HepG2 (cell line): Measurements from ENCODE around the gene DOCK4. TPM values are rescaled to one million over a fixed set of nuclear protein-coding genes. Genes with fewer than 3 reads are reported as not detected.

Experiments
- ATAC-seq: fragments of 200-7000 bp; cut with Tn5 transposase; 3 replicates; pipeline ENCODE4 v1.9.1; 2020; ENCODE audit warnings: mild to moderate bottlenecking, moderate library complexity
- BruUV-seq: library from RNA; stranded (reverse); fragments of 400-500 nt; replicated peaks from 2 replicates; lab custom pipeline; 2021; lab: Mats Ljungman, UMichigan
- CTCF ChIA-PET: fragments of 300-600 bp; formaldehyde crosslinking; extraction: SDS; loops from one replicate; lab custom pipeline; 2021; ENCODE audit warnings: low total read pairs, inconsistent platforms, low intra/inter-chr PET ratio; lab: Yijun Ruan, JAX
- POLR2A ChIA-PET: fragments of 350-600 bp; sonication (Branson Sonifier 250); formaldehyde crosslinking; loops from one replicate; lab custom pipeline; 2020; ENCODE audit warnings: antibody characterized with exemption, inconsistent platforms; lab: Yijun Ruan, JAX
- DNase-seq: peaks from one replicate; pipeline ENCODE4 v3.0.0-alpha.2; 2015; ENCODE audit warnings: low spot score
- FAIRE-seq: peaks from 3 replicates; lab custom pipeline; 2011; peaks lifted over from hg19 to GRCh38; lab: Jason Lieb, UNC
- H2AFZ ChIP-seq: one replicate; pipeline ENCODE4 v1.6.1; 2011; ENCODE audit warnings: low read length, inconsistent platforms
- H3K27ac ChIP-seq: fragments of 300-600 bp; 3 replicates; pipeline ENCODE4 v1.8.0; 2011; ENCODE audit warnings: mixed run types, mild to moderate bottlenecking, mixed read lengths, low read length, inconsistent platforms; ENCODE audit not compliant: insufficient read depth; ENCODE audit errors: extremely low read length
- H3K27me3 ChIP-seq, 2 experiments: fragments of 200-600 bp in 1 of 2; 2 replicates in 1 of 2; 3 replicates in 1 of 2; pipeline versions ENCODE4 v1.6.0 to v1.8.0; 2011; ENCODE audit warnings: low read length in 2 of 2, mild to moderate bottlenecking in 2 of 2, moderate library complexity in 2 of 2, inconsistent platforms in 1 of 2; ENCODE audit not compliant: insufficient read depth in 2 of 2, control insufficient read depth in 1 of 2
- H3K36me3 ChIP-seq, 2 experiments: fragments of 200-600 bp in 1 of 2; replicated peaks in 1 of 2; 2 replicates in 1 of 2; 3 replicates in 1 of 2; pipeline versions ENCODE4 v1.5.1 to v1.8.0; 2011; ENCODE audit warnings: low read length in 2 of 2, inconsistent platforms in 1 of 2; ENCODE audit not compliant: insufficient read depth in 2 of 2, control insufficient read depth in 1 of 2
- H3K4me1 ChIP-seq: 2 replicates; pipeline ENCODE4 v1.5.1; 2012; ENCODE audit warnings: low read length, inconsistent platforms; ENCODE audit not compliant: insufficient read depth
- H3K4me2 ChIP-seq: 2 replicates; pipeline ENCODE4 v1.6.0; 2011; ENCODE audit warnings: low read depth, low read length, inconsistent platforms
- H3K4me3 ChIP-seq, 3 experiments: fragments of 200-600 bp in 1 of 3; sonication (generic), shearing (Covaris generic) in 1 of 3; replicated peaks in 1 of 3; 2 replicates each; pipeline ENCODE4 v1.5.1; 2011 to 2016; ENCODE audit warnings: low read length in 3 of 3, inconsistent platforms in 2 of 3, low read depth in 2 of 3, mild to moderate bottlenecking in 2 of 3, control low read depth in 1 of 3, mixed read lengths in 1 of 3; ENCODE audit not compliant: insufficient read depth in 1 of 3
- H3K79me2 ChIP-seq: one replicate; pipeline ENCODE4 v1.6.1; 2011; ENCODE audit warnings: low read length, inconsistent platforms; ENCODE audit not compliant: insufficient read depth
- H3K9ac ChIP-seq: 2 replicates; pipeline ENCODE4 v1.6.0; 2011; ENCODE audit warnings: mild to moderate bottlenecking, low read depth, low read length, inconsistent platforms; ENCODE audit not compliant: insufficient read depth
- H3K9me3 ChIP-seq: 2 replicates; pipeline ENCODE4 v1.5.1; 2012; ENCODE audit warnings: mild to moderate bottlenecking, low read length
- H4K20me1 ChIP-seq: 2 replicates; pipeline ENCODE4 v1.6.0; 2011; ENCODE audit warnings: inconsistent platforms, mild to moderate bottlenecking, low read length, moderate library complexity; ENCODE audit not compliant: insufficient read depth
- CHCHD3 ChIP-seq: sonication (generic); formaldehyde crosslinking; IDR thresholded peaks from 2 replicates; pipeline ENCODE4 v1.8.0; 2022; ENCODE audit warnings: mild to moderate bottlenecking, missing genetic modification reagents, moderate library complexity
- HNRNPL ChIP-seq: fragments of 200-400 bp; formaldehyde crosslinking; IDR thresholded peaks from 2 replicates; pipeline ENCODE4 v1.6.1; 2017; ENCODE audit warnings: mild to moderate bottlenecking, low read depth, low read length
- ISX ChIP-seq: sonication (generic); formaldehyde crosslinking; conservative IDR thresholded peaks from 2 replicates; pipeline ENCODE4 v1.5.0; 2020; ENCODE audit warnings: missing genetic modification reagents
- MATR3 ChIP-seq: sonication (generic); formaldehyde crosslinking; IDR thresholded peaks from 2 replicates; pipeline ENCODE4 v1.4.0; 2020; ENCODE audit warnings: missing genetic modification reagents
- MEIS1 ChIP-seq: sonication (generic); formaldehyde crosslinking; IDR thresholded peaks from 2 replicates; pipeline ENCODE4 v1.9.0; 2021; ENCODE audit warnings: mild to moderate bottlenecking, missing genetic modification reagents, moderate library complexity, borderline replicate concordance
- NAIF1 ChIP-seq: sonication (generic); formaldehyde crosslinking; IDR thresholded peaks from 2 replicates; pipeline ENCODE4 v1.5.0; 2020; ENCODE audit warnings: mild to moderate bottlenecking, missing genetic modification reagents, borderline replicate concordance
- NCOR1 ChIP-seq: fragments of 200-600 bp; sonication (generic); IDR thresholded peaks from 2 replicates; pipeline ENCODE4 v1.7.0; 2017; ENCODE audit warnings: antibody characterized with exemption, low read length, borderline replicate concordance
- SP4 ChIP-seq: sonication (generic); formaldehyde crosslinking; IDR thresholded peaks from 2 replicates; pipeline ENCODE4 v1.8.1; 2023; ENCODE audit warnings: mild to moderate bottlenecking, missing genetic modification reagents
- STAG1 ChIP-seq: sonication (generic); formaldehyde crosslinking; IDR thresholded peaks from 2 replicates; pipeline ENCODE4 v1.4.0; 2020; ENCODE audit warnings: missing genetic modification reagents
- ZBTB20 ChIP-seq: sonication (generic); formaldehyde crosslinking; IDR thresholded peaks from 2 replicates; pipeline ENCODE4 v1.8.1; 2023; ENCODE audit warnings: missing genetic modification reagents, low read depth, mild to moderate bottlenecking, borderline replicate concordance
- ZBTB21 ChIP-seq: sonication (generic); formaldehyde crosslinking; IDR thresholded peaks from 2 replicates; pipeline ENCODE4 v1.4.0; 2020; ENCODE audit warnings: missing genetic modification reagents
- ZFX ChIP-seq: sonication (generic); formaldehyde crosslinking; IDR thresholded peaks from 2 replicates; pipeline ENCODE4 v1.4.0; 2020; ENCODE audit warnings: mild to moderate bottlenecking, low read depth, missing genetic modification reagents, moderate library complexity
- ZNF20 ChIP-seq: sonication (generic); formaldehyde crosslinking; IDR thresholded peaks from 2 replicates; pipeline ENCODE4 v1.4.0; 2020; ENCODE audit warnings: mild to moderate bottlenecking, moderate library complexity, missing genetic modification reagents
- ZNF296 ChIP-seq: sonication (generic); formaldehyde crosslinking; conservative IDR thresholded peaks from 2 replicates; pipeline ENCODE4 v1.5.0; 2020; ENCODE audit warnings: mild to moderate bottlenecking, missing genetic modification reagents
- ZNF468 ChIP-seq: sonication (generic); formaldehyde crosslinking; IDR thresholded peaks from 2 replicates; pipeline ENCODE4 v1.8.0; 2022; ENCODE audit warnings: mild to moderate bottlenecking, moderate library complexity, missing genetic modification reagents
- ZNF761 ChIP-seq: sonication (generic); formaldehyde crosslinking; conservative IDR thresholded peaks from 2 replicates; pipeline ENCODE4 v1.4.0; 2020; ENCODE audit warnings: mild to moderate bottlenecking, missing genetic modification reagents
- WGBS: methylation state at CpG from one replicate; pipeline ENCODE4 v1.1.6; 2017; ENCODE audit warnings: low lambda C conversion rate; 5-methylcytosine and 5-hydroxymethylcytosine counted together
- in situ Hi-C: cut with HindIII; loops from 2 replicates; pipeline ENCODE4 v1.10.0; 2017; ENCODE audit warnings: low pct_unique_long_range_greater_than_20kb; ENCODE audit not compliant: extremely low pct_ligation_motif_present
- intact Hi-C: fragments of 100-400 bp; cut with micrococcal nuclease; formaldehyde crosslinking; loops from one replicate; pipeline ENCODE4 v1.10.0; 2022; ENCODE audit not compliant: unreplicated experiment
- polyA plus RNA-seq, 8 experiments: library from polyadenylated mRNA; depleted of rRNA in 3 of 8; stranded (reverse) in 7 of 8; unstranded in 1 of 8; fragments of >200 nt; fragmentation: Illumina TruSeq in 4 of 8; extraction: Trizol in 4 of 8; gene quantifications; 2 replicates each; pipeline versions ENCODE4 v1.2.1 to v1.2.3, GENCODE V29; 2011 to 2016; ENCODE audit warnings: low read depth in 4 of 8, missing spikeins in 1 of 8, mixed read lengths in 1 of 8; ENCODE audit not compliant: insufficient read depth in 1 of 8
- total RNA-seq, 5 experiments: library from RNA; depleted of rRNA; stranded (reverse); fragments of >200 nt; fragmentation: Illumina TruSeq; extraction: Trizol; gene quantifications; 2 replicates each; pipeline ENCODE4 v1.2.3, GENCODE V29; 2016; ENCODE audit warnings: low read depth in 1 of 5
- TF ChIP-seq, protein P1 (sequence below): IDR thresholded peaks from 2 replicates; pipeline ENCODE4 v1.6.1; 2012; ENCODE audit warnings: low read depth, low read length, improper control_type of control experiment
- TF ChIP-seq, protein P2 (sequence below): sonication (generic); formaldehyde crosslinking; IDR thresholded peaks from 2 replicates; pipeline ENCODE4 v1.9.0; 2021; ENCODE audit warnings: mild to moderate bottlenecking, missing genetic modification reagents

Gene DOCK4
- total and polyA plus RNA-seq, 2 of the 13 experiments (the other 11 are each of a cell fraction or from before 2014, with no cell fraction given): 13.5 to 17.4 TPM

DNA sequence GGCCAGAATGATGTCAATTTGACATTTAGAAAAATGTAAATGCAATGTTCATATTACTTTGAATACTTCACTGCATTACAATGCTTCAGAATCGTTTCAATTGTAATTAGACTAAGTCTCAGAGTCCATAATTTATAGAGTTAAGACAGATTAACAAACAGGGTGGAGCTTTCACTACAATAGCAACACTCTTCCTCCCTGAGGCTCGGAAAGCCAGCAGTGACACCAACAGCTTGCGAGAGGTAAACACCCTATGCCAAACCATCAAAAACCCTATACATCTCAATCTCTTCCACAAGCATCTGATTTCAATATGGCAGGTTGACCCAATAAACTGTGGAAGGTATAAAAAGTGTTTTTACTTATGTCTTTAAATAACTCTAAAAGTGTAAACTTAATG, 72.2 kb downstream of the DOCK4 start (continued):
- TF ChIP-seq HNRNPL: no peak
- no peak for TF ChIP-seq ZFX (CRISPR knock-in tag)
- TF ChIP-seq, protein P1, sequence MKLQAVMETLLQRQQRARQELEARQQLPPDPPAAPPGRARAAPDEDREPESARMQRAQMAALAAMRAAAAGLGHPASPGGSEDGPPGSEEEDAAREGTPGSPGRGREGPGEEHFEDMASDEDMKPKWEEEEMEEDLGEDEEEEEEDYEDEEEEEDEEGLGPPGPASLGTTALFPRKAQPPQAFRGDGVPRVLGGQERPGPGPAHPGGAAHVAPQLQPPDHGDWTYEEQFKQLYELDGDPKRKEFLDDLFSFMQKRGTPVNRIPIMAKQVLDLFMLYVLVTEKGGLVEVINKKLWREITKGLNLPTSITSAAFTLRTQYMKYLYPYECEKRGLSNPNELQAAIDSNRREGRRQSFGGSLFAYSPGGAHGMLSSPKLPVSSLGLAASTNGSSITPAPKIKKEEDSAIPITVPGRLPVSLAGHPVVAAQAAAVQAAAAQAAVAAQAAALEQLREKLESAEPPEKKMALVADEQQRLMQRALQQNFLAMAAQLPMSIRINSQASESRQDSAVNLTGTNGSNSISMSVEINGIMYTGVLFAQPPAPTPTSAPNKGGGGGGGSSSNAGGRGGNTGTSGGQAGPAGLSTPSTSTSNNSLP: no peak

DNA sequence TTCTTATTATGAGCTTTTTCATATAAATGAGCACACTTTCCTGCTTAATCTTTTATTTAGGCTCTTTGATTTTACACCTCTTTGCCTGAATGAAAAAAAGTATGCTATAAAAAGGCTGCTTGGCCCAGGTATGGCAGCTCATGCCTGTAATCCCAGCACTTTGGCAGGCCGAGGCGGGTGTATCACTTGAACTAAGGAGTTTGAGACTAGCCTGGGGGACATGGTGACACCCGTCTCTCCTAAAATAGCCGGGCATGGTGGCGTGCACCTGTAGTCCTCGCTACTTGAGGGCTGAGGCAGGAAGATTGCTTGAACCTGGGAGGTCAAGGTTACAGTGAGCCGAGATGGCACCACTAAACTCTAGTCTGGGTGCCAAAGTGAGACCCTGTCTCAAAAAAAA, 72.9 kb downstream of the DOCK4 start:
- Histone ChIP-seq H3K9ac (no peak overlapping the region), H3K4me3 (no peak overlapping the region), H3K79me2 (peaks cover 36% of the 10 kb centered on the region), H3K9me3 (no peaks in the 10 kb centered on the region), H3K4me1 (peaks cover 60% of the 10 kb centered on the region), H3K27ac (no peak overlapping the region), H4K20me1 (0 out of 2 replicates have a peak, but pooled peaks cover 5% of the 10 kb centered on the region), H2AFZ (no peak overlapping the region), H3K27me3 (no peaks in the 10 kb centered on the region), H3K4me2 (no peak overlapping the region), H3K36me3 (no peaks in the 10 kb centered on the region)
- no peak for ATAC-seq
- no TSS peak for BruUV-seq
- in situ Hi-C loops (no loop called here), intact Hi-C loops (no loop called here)
- no peak for FAIRE-seq
- CTCF ChIA-PET: no interaction called here
- no peak for DNase-seq
- POLR2A ChIA-PET: no interaction called here
- 98% methylated on average over 7 of the region's 7 CpGs for WGBS
- TF ChIP-seq ZBTB20 (no peak), NAIF1 (CRISPR knock-in tag) (no peak), ISX (CRISPR knock-in tag) (no peak), ZNF761 (CRISPR knock-in tag) (no peak), ZBTB21 (CRISPR knock-in tag) (no peak), MEIS1 (CRISPR knock-in tag) (no peak), NCOR1 (no peak), ZNF20 (no peak), SP4 (no peak), MATR3 (CRISPR knock-in tag) (no peak), ZNF468 (CRISPR knock-in tag) (no peak), ZNF296 (CRISPR knock-in tag) (no peak), STAG1 (CRISPR knock-in tag) (no peak), CHCHD3 (CRISPR knock-in tag) (no peak)
- TF ChIP-seq, protein P2, sequence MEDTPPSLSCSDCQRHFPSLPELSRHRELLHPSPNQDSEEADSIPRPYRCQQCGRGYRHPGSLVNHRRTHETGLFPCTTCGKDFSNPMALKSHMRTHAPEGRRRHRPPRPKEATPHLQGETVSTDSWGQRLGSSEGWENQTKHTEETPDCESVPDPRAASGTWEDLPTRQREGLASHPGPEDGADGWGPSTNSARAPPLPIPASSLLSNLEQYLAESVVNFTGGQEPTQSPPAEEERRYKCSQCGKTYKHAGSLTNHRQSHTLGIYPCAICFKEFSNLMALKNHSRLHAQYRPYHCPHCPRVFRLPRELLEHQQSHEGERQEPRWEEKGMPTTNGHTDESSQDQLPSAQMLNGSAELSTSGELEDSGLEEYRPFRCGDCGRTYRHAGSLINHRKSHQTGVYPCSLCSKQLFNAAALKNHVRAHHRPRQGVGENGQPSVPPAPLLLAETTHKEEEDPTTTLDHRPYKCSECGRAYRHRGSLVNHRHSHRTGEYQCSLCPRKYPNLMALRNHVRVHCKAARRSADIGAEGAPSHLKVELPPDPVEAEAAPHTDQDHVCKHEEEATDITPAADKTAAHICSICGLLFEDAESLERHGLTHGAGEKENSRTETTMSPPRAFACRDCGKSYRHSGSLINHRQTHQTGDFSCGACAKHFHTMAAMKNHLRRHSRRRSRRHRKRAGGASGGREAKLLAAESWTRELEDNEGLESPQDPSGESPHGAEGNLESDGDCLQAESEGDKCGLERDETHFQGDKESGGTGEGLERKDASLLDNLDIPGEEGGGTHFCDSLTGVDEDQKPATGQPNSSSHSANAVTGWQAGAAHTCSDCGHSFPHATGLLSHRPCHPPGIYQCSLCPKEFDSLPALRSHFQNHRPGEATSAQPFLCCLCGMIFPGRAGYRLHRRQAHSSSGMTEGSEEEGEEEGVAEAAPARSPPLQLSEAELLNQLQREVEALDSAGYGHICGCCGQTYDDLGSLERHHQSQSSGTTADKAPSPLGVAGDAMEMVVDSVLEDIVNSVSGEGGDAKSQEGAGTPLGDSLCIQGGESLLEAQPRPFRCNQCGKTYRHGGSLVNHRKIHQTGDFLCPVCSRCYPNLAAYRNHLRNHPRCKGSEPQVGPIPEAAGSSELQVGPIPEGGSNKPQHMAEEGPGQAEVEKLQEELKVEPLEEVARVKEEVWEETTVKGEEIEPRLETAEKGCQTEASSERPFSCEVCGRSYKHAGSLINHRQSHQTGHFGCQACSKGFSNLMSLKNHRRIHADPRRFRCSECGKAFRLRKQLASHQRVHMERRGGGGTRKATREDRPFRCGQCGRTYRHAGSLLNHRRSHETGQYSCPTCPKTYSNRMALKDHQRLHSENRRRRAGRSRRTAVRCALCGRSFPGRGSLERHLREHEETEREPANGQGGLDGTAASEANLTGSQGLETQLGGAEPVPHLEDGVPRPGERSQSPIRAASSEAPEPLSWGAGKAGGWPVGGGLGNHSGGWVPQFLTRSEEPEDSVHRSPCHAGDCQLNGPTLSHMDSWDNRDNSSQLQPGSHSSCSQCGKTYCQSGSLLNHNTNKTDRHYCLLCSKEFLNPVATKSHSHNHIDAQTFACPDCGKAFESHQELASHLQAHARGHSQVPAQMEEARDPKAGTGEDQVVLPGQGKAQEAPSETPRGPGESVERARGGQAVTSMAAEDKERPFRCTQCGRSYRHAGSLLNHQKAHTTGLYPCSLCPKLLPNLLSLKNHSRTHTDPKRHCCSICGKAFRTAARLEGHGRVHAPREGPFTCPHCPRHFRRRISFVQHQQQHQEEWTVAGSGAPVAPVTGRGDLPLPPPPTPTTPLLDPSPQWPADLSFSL (CRISPR knock-in tag): no peak
